ENCODE data around the gene NHLH1.

The NHLH1 gene

GRCh38 chr1:160413716-160414115 is 46.8 kb downstream of the NHLH1 start:
- TF ChIP-seq POLR2AphosphoS5 (IDR thresholded peaks at IDR 0.05; ENCODE audit: low read depth, low read length) (no peak), SIN3A (IDR thresholded peaks at IDR 0.05; ENCODE audit: borderline replicate concordance, insufficient read depth, low read length) (no peak), TAF1 (IDR thresholded peaks at IDR 0.05; ENCODE audit: borderline replicate concordance, insufficient read depth, low read length) (no peak), FOXP2 (optimal IDR thresholded peaks at IDR 0.05; ENCODE audit: borderline replicate concordance, extremely low read depth, extremely low read length, insufficient read depth) (no peak)
- TF ChIP-seq, protein P1, sequence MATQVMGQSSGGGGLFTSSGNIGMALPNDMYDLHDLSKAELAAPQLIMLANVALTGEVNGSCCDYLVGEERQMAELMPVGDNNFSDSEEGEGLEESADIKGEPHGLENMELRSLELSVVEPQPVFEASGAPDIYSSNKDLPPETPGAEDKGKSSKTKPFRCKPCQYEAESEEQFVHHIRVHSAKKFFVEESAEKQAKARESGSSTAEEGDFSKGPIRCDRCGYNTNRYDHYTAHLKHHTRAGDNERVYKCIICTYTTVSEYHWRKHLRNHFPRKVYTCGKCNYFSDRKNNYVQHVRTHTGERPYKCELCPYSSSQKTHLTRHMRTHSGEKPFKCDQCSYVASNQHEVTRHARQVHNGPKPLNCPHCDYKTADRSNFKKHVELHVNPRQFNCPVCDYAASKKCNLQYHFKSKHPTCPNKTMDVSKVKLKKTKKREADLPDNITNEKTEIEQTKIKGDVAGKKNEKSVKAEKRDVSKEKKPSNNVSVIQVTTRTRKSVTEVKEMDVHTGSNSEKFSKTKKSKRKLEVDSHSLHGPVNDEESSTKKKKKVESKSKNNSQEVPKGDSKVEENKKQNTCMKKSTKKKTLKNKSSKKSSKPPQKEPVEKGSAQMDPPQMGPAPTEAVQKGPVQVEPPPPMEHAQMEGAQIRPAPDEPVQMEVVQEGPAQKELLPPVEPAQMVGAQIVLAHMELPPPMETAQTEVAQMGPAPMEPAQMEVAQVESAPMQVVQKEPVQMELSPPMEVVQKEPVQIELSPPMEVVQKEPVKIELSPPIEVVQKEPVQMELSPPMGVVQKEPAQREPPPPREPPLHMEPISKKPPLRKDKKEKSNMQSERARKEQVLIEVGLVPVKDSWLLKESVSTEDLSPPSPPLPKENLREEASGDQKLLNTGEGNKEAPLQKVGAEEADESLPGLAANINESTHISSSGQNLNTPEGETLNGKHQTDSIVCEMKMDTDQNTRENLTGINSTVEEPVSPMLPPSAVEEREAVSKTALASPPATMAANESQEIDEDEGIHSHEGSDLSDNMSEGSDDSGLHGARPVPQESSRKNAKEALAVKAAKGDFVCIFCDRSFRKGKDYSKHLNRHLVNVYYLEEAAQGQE (IDR thresholded peaks at IDR 0.05; ENCODE audit: insufficient read depth in 1 of 2, low read depth in 2 of 2, low read length in 2 of 2) = no peak

GRCh38 chr1:160414881-160415280 is 48.0 kb downstream of the NHLH1 start:
- TF ChIP-seq SIN3A (IDR thresholded peaks at IDR 0.05; ENCODE audit: borderline replicate concordance, insufficient read depth, low read length) = no peak
- no peak for TF ChIP-seq POLR2AphosphoS5 (IDR thresholded peaks at IDR 0.05; ENCODE audit: low read depth, low read length)
- TF ChIP-seq, protein P1 (IDR thresholded peaks at IDR 0.05; ENCODE audit: insufficient read depth in 1 of 2, low read depth in 2 of 2, low read length in 2 of 2) = no peak
- no peak for TF ChIP-seq TAF1 (IDR thresholded peaks at IDR 0.05; ENCODE audit: borderline replicate concordance, insufficient read depth, low read length)
- TF ChIP-seq FOXP2 (optimal IDR thresholded peaks at IDR 0.05; ENCODE audit: borderline replicate concordance, extremely low read depth, extremely low read length, insufficient read depth) = no peak

DNA sequence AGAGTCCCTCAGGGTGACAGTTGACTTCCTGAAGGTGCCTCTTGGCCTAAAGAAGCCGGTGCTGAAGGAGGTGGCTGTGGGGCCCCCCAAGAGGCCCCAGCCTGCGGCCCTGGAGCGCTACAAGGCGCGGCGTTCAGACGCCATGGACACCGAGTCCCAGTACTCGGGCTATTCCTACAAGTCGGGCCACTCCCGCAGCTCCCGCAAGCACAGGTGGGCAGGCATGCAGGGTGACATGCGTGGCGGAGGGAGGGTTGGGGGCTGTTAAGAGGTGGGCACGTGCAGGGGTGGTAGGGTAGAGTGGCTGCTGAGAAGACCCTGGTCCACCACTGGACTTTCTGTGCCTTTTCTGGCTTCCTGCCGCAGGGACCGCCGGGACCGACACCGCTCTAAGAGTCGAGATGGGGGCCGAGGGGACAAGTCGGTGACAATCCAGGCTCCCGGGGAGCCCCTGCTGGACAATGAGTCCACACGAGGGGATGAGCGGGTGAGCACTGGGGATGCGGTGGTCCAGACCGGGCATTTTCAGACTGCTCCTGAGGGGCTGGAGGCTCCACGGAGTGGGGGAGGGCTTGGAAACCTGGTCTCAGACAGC is 48.9 kb downstream of the NHLH1 start:
- TF ChIP-seq, protein P1 (IDR thresholded peaks at IDR 0.05; ENCODE audit: insufficient read depth in 1 of 2, low read depth in 2 of 2, low read length in 2 of 2) = no peak
- no peak for TF ChIP-seq POLR2AphosphoS5 (IDR thresholded peaks at IDR 0.05; ENCODE audit: low read depth, low read length)
- no peak for TF ChIP-seq SIN3A (IDR thresholded peaks at IDR 0.05; ENCODE audit: borderline replicate concordance, insufficient read depth, low read length)
- no peak for TF ChIP-seq FOXP2 (optimal IDR thresholded peaks at IDR 0.05; ENCODE audit: borderline replicate concordance, extremely low read depth, extremely low read length, insufficient read depth)
- no peak for TF ChIP-seq TAF1 (IDR thresholded peaks at IDR 0.05; ENCODE audit: borderline replicate concordance, insufficient read depth, low read length)

- no peak for TF ChIP-seq FOXP2 (optimal IDR thresholded peaks at IDR 0.05; ENCODE audit: borderline replicate concordance, extremely low read depth, extremely low read length, insufficient read depth)
- no peak for TF ChIP-seq POLR2AphosphoS5 (IDR thresholded peaks at IDR 0.05; ENCODE audit: low read depth, low read length)
- TF ChIP-seq, protein P1 (IDR thresholded peaks at IDR 0.05; ENCODE audit: insufficient read depth in 1 of 2, low read depth in 2 of 2, low read length in 2 of 2) = no peak
- no peak for TF ChIP-seq TAF1 (IDR thresholded peaks at IDR 0.05; ENCODE audit: borderline replicate concordance, insufficient read depth, low read length)
- TF ChIP-seq SIN3A (IDR thresholded peaks at IDR 0.05; ENCODE audit: borderline replicate concordance, insufficient read depth, low read length) = no peak
Measured at GRCh38 chr1:160416369-160416768, 49.5 kb downstream of the NHLH1 start.
